Ovary (tissue), 9 donors: ENCODE results near the gene CYB5R4. TPM values are rescaled to one million over a fixed set of nuclear protein-coding genes. Genes with fewer than 3 reads are reported as not detected.

Source experiments
- DNase-seq, 5 donors: peaks; one replicate each; pipeline ENCODE4 v3.0.0-alpha.2; 2019 to 2020
- H3K27ac ChIP-seq, 2 donors: fragments of 200-600 bp; one replicate each; pipeline versions ENCODE4 v1.5.1 to v1.8.0; 2019 to 2022
- H3K27me3 ChIP-seq: fragments of 200-600 bp; one replicate; pipeline ENCODE4 v1.8.0; 2022
- H3K36me3 ChIP-seq: fragments of 200-600 bp; sonication (generic); one replicate; pipeline ENCODE4 v1.5.1; 2019
- H3K4me1 ChIP-seq: one replicate; pipeline ENCODE4 v1.8.1; 2013; ENCODE audit warnings: mild to moderate bottlenecking, moderate library complexity; ENCODE audit not compliant: insufficient read depth
- H3K4me3 ChIP-seq: fragments of 200-600 bp; sonication (generic); one replicate; pipeline ENCODE4 v1.5.1; 2017
- H3K9me3 ChIP-seq, 2 donors: fragments of 200-600 bp in 1 of 2; sonication (generic) in 1 of 2; one replicate each; pipeline versions ENCODE4 v1.5.1 to v1.8.1; 2013 to 2019; ENCODE audit warnings: mild to moderate bottlenecking in 1 of 2, moderate library complexity in 1 of 2
- EP300 ChIP-seq: sonication (generic); formaldehyde crosslinking; IDR thresholded peaks from one replicate; pipeline ENCODE4 v1.6.1; 2017; ENCODE audit warnings: antibody characterized with exemption
- POLR2A ChIP-seq: fragments of 450-650 bp; IDR thresholded peaks from one replicate; pipeline ENCODE4 v1.6.1; 2017; ENCODE audit warnings: antibody characterized with exemption, mild to moderate bottlenecking, moderate library complexity
- WGBS, 3 donors: extraction: QIAGEN DNeasy Blood & Tissue Kit in 1 of 3; methylation state at CpG; one replicate each; pipeline versions ENCODE4 v1.1.5 to v1.1.7; 2013 to 2017; 5-methylcytosine and 5-hydroxymethylcytosine counted together
- intact Hi-C, 4 donors: fragments of 100-400 bp; cut with DNase I; formaldehyde crosslinking; loops; one replicate each; pipeline versions ENCODE4 v1.11.0 to v1.15.1; 2022 to 2023
- polyA plus RNA-seq, 2 donors: library from polyadenylated mRNA; stranded (reverse); fragments of 200-250 nt in 1 of 2; fragments of 350-450 nt in 1 of 2; fragmentation: Illumina TruSeq in 1 of 2; extraction: RNeasy Lipid Tissue Mini Kit (QIAGEN cat#74804) in 1 of 2; gene quantifications; one replicate each; pipeline ENCODE4 v1.2.3, GENCODE V29; 2013 to 2014
- total RNA-seq, 7 donors: library from RNA; depleted of rRNA in 2 of 7; stranded (reverse); fragments of >200 nt in 2 of 7; fragmentation: NEBNext Ultra II Directional in 3 of 7; extraction: Animal tissue kit (Norgen Biotek cat#: 25700) in 3 of 7; gene quantifications; one replicate each; pipeline versions ENCODE4 v1.1.0 to v1.2.4, GENCODE V29; 2016 to 2023
- TF ChIP-seq, protein P1 (sequence below), 3 donors: fragments of 450-650 bp in 2 of 3; fragments of 200-600 bp in 1 of 3; IDR thresholded peaks; one replicate each; pipeline versions ENCODE4 v1.5.1 to v1.8.0; 2016 to 2022; ENCODE audit warnings: antibody characterized with exemption in 3 of 3, mild to moderate bottlenecking in 1 of 3
- donor health status: DM: no; HTN: no; CAD: no; lungs with moderate emphysema.
- donor health status: DM: no; HTN: no; CAD: no.
- donor health status: Bipolar disorder and iron deficiency.
- donor health status: DM: yes; HTN: yes; CAD: no.
- donor health status: DM: no; HTN: no; CAD: no.
- donor health status: DM: yes; HTN: yes; CAD: no.

CYB5R4 gene
- total and polyA plus RNA-seq, 9 donors: 2.0 to 12.2 (median 8.9) TPM

DNA sequence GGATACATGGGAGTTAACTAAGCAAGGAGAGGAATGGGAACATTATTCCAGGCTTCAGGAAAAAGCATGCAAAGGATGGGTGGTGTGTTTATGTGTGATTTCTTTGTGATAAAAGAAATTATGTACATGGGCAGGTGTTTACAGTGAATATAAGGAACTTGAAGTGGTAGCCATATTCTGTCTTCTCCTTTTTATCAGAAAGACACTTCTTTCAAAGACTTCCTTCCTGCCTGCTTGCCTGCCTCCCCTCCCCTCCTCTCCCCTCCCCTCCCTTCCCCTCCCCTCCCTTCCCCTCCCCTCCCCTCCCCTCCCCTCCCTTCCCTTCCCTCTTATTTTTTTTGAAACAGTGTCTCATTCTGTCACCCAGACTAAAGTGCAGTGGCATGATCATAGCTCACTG, 14.4 kb downstream of the CYB5R4 start:
- no peak overlapping the region for H3K27ac ChIP-seq
- H3K27me3 ChIP-seq: no peaks in the 10 kb centered on the region
- no peaks in the 10 kb centered on the region for H3K4me1 ChIP-seq
- no peaks in the 10 kb centered on the region for H3K9me3 ChIP-seq
- H3K4me3 ChIP-seq: no peak overlapping the region
- TF ChIP-seq POLR2A: no peak
- TF ChIP-seq EP300: no peak
- TF ChIP-seq, protein P1, sequence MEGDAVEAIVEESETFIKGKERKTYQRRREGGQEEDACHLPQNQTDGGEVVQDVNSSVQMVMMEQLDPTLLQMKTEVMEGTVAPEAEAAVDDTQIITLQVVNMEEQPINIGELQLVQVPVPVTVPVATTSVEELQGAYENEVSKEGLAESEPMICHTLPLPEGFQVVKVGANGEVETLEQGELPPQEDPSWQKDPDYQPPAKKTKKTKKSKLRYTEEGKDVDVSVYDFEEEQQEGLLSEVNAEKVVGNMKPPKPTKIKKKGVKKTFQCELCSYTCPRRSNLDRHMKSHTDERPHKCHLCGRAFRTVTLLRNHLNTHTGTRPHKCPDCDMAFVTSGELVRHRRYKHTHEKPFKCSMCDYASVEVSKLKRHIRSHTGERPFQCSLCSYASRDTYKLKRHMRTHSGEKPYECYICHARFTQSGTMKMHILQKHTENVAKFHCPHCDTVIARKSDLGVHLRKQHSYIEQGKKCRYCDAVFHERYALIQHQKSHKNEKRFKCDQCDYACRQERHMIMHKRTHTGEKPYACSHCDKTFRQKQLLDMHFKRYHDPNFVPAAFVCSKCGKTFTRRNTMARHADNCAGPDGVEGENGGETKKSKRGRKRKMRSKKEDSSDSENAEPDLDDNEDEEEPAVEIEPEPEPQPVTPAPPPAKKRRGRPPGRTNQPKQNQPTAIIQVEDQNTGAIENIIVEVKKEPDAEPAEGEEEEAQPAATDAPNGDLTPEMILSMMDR (IDR thresholded peaks at IDR 0.05): no peak
- no peak for DNase-seq
- no peaks in the 10 kb centered on the region for H3K36me3 ChIP-seq
- intact Hi-C loops: no loop called here

DNA sequence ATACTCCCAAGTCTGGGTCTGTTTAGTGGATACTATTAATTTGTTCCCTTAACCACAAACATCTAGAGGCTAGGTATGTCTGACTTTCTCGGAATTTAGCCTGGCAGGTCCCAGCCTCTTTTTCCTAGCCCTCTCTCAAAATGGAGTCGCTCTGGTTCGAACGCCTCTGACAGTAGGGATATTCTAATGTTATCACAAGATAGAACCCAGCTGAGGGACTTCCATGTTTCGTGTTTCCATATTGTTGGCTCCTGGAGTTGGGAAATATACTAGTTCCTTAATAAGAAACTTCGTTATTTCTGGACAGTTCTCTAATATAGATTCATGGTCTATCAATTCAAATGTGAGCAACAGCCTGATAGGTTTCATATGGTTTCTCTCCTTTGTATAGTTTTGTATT, 16.4 kb downstream of the CYB5R4 start:
- Histone ChIP-seq H3K4me1 (no peaks in the 10 kb centered on the region), H3K4me3 (no peak overlapping the region), H3K27ac (no peak overlapping the region), H3K27me3 (no peaks in the 10 kb centered on the region), H3K36me3 (no peaks in the 10 kb centered on the region), H3K9me3 (no peaks in the 10 kb centered on the region)
- WGBS, 3 donors: 71 to 85% (median 79%) methylated on average over 6 of the region's 6 CpGs
- TF ChIP-seq EP300 (no peak), POLR2A (no peak)
- TF ChIP-seq, protein P1 (IDR thresholded peaks at IDR 0.05): no peak
- intact Hi-C loops: no loop called here
- no peak for DNase-seq

DNA sequence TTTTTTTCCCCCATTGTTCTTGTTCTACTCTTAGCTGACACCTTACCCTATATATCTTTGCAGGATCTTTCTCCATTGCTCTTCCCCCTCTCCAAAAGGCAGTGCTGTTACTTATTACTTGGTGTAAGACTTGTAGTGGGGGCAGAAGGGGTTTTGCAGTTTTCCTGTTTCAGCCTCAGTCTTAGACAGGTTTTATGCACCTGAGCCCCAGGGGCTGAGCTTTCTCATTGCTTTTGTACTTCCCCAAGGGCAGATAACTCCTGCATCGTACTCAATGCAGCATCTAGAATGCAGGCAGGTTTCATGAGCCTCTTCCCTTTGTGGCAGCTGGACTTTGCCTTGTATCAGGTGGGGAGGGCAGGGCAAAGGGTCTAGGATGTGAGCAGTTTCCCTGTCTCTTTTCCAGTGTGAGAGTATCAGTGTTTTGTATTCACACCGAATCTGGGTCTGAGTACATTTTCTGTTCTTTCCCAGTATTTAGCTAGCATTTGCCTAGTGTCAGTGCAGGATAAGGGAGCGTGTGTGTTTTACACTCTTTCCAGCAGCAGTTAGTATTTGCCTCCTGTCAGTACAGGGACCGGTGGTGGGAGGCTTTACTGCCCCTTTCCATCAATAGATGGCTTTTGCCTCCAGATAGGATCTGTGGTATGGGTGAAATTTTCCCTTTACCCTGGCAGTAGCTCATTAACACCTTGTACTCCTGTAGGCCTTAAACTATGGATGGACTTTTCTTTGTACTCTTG, 19.6 kb downstream of the CYB5R4 start:
- TF ChIP-seq EP300 (no peak), POLR2A (no peak)
- TF ChIP-seq, protein P1 (IDR thresholded peaks at IDR 0.05): no peak
- no peak overlapping the region for H3K4me3 ChIP-seq
- DNase-seq: no peak
- no peak overlapping the region for H3K27ac ChIP-seq
- no peaks in the 10 kb centered on the region for H3K27me3 ChIP-seq
- no peaks in the 10 kb centered on the region for H3K9me3 ChIP-seq
- WGBS, 3 donors: 59 to 78% (median 71%) methylated on average over 4 of the region's 4 CpGs
- intact Hi-C loops: no loop called here
- H3K36me3 ChIP-seq: no peaks in the 10 kb centered on the region
- no peaks in the 10 kb centered on the region for H3K4me1 ChIP-seq

DNA sequence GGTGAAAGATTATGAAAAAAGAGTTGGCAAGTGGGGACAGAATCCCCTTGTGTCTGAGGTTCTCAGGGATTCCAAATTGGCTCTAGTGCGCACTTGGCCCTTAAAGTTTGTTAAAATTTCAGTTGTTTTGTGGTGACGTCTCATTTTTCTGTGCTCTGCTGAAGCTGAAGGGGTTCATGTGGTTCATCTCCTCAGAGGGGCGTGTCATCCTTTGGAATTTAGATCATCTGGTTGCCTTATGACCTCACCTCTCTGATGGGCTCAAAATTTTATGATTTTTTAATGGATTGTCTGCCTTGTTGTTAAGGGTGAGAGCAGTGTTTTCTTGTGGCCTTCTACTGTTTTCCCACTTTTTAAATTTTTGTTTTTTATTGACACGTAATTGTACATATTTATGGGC, 20.3 kb downstream of the CYB5R4 start:
- Histone ChIP-seq H3K27me3 (no peaks in the 10 kb centered on the region), H3K36me3 (no peaks in the 10 kb centered on the region), H3K4me1 (no peaks in the 10 kb centered on the region), H3K9me3 (no peaks in the 10 kb centered on the region), H3K4me3 (no peak overlapping the region), H3K27ac (no peak overlapping the region)
- WGBS, 3 donors: 92 to 94% (median 92%) methylated on average over 4 of the region's 4 CpGs
- intact Hi-C loops: loop anchor here in 1 of 4 donors (10.0 kb wide), 1 partner anchor 345 kb away; the partner anchor contains the start of gene CEP162
- TF ChIP-seq EP300 (no peak), POLR2A (no peak)
- TF ChIP-seq, protein P1 (IDR thresholded peaks at IDR 0.05): no peak
- DNase-seq: no peak
